Measurements from ENCODE around the gene EVC2. TPM values are rescaled to one million over a fixed set of nuclear protein-coding genes. Genes with fewer than 3 reads are reported as not detected.

EVC2 gene
- total RNA-seq, 1 donor from 2014 or later, result 14.7 TPM

Other genes with a start within 250 kb of the EVC2 start
- 16.8 and 126 TPM in 2 replicates for gene EVC, start 2.6 kb upstream of the EVC2 start, total RNA-seq
- gene CRMP1, start 184.5 kb upstream of the EVC2 start, total RNA-seq, result 0.25 TPM in 1 of 2 replicates, not detected in the other

Data from renal cortical epithelial cell (primary cell).